Measurements from ENCODE around the gene PKNOX2. TPM values are rescaled to one million over a fixed set of nuclear protein-coding genes. Genes with fewer than 3 reads are reported as not detected.

PKNOX2 gene
- total and polyA plus RNA-seq, 7 donors, result 0.23 to 4.7 (median 1.4) TPM

DNA sequence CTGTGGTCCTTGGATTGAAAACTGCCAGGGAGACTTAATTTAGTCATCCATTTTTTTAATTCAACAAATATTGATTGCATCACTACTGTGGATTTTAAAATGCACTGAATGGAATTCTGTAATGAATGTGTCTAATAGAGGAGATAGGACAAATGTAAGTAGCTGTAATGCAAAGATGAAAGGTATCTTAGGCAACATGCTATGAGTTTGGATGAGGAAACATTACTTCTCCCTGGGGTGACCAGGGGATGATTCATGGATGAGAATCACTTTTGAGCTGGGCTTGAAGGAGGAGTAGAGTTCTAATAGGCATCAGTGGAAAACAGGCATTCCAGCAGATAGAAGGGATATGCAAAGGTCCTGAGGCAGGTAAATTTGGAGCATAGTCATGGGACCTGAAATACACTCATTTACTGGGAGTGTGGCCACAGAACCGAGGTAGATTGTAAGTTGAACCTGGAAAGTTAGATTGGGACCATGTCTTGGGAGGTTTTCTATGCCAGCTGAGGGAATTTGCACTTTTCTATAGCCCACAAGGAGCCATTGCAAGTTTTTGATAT, 43.4 kb downstream of the PKNOX2 start:
- H3K27ac ChIP-seq, result no peak overlapping the region
- peaks cover 0 to 5% (median 0%) of the 10 kb centered on the region in 4 donors for H3K4me1 ChIP-seq
- H3K4me3 ChIP-seq, result no peak overlapping the region
- intact Hi-C loops (cut with DNase I), result no loop called here
- H3K36me3 ChIP-seq, result no peaks in the 10 kb centered on the region
- no peaks in the 10 kb centered on the region for H3K9me3 ChIP-seq
- 0% methylated on average over 1 of the region's 1 CpG for WGBS, 2 donors
- H3K27me3 ChIP-seq, result no peaks in the 10 kb centered on the region
- TF ChIP-seq, protein P1, sequence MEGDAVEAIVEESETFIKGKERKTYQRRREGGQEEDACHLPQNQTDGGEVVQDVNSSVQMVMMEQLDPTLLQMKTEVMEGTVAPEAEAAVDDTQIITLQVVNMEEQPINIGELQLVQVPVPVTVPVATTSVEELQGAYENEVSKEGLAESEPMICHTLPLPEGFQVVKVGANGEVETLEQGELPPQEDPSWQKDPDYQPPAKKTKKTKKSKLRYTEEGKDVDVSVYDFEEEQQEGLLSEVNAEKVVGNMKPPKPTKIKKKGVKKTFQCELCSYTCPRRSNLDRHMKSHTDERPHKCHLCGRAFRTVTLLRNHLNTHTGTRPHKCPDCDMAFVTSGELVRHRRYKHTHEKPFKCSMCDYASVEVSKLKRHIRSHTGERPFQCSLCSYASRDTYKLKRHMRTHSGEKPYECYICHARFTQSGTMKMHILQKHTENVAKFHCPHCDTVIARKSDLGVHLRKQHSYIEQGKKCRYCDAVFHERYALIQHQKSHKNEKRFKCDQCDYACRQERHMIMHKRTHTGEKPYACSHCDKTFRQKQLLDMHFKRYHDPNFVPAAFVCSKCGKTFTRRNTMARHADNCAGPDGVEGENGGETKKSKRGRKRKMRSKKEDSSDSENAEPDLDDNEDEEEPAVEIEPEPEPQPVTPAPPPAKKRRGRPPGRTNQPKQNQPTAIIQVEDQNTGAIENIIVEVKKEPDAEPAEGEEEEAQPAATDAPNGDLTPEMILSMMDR (IDR thresholded peaks at IDR 0.05), result no peak
- TF ChIP-seq POLR2A (IDR thresholded peaks at IDR 0.05) (no peak), EP300 (IDR thresholded peaks at IDR 0.05) (no peak), POLR2AphosphoS5 (IDR thresholded peaks at IDR 0.05) (no peak)
- DNase-seq, result peak; percentile 1

DNA sequence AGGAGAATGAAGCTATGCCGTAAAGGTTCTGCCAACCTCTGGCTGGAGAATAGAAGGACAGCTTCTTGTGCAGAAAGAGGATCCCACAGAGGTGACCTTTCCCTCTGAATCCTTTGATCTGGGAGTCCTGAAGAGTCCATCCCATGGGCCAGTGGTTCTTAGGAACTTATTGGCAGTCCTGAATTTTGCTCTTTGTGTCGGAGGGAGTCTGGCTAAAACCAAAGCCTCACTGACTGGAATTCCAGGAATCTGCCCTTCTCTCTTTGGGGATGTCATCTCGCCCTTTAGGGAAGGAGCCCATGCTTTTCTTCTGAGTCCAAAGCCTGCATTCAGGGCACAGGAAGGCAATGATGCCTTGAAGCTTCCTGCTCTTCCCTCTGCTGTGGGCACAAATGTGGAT, 45.5 kb downstream of the PKNOX2 start:
- Histone ChIP-seq H3K9me3 (no peaks in the 10 kb centered on the region), H3K27me3 (no peaks in the 10 kb centered on the region), H3K4me3 (no peak overlapping the region), H3K4me1 (peaks cover 0 to 6% (median under 1%) of the 10 kb centered on the region in 4 donors), H3K36me3 (no peaks in the 10 kb centered on the region), H3K27ac (no peak overlapping the region)
- intact Hi-C loops (cut with DNase I), result no loop called here
- 73 to 78% methylated on average over 3 of the region's 3 CpGs for WGBS, 2 donors
- peak; percentile 13 for DNase-seq
- TF ChIP-seq EP300 (IDR thresholded peaks at IDR 0.05), result no peak
- no peak for TF ChIP-seq POLR2A (IDR thresholded peaks at IDR 0.05)
- no peak for TF ChIP-seq POLR2AphosphoS5 (IDR thresholded peaks at IDR 0.05)
- TF ChIP-seq, protein P1 (IDR thresholded peaks at IDR 0.05), result no peak

DNA sequence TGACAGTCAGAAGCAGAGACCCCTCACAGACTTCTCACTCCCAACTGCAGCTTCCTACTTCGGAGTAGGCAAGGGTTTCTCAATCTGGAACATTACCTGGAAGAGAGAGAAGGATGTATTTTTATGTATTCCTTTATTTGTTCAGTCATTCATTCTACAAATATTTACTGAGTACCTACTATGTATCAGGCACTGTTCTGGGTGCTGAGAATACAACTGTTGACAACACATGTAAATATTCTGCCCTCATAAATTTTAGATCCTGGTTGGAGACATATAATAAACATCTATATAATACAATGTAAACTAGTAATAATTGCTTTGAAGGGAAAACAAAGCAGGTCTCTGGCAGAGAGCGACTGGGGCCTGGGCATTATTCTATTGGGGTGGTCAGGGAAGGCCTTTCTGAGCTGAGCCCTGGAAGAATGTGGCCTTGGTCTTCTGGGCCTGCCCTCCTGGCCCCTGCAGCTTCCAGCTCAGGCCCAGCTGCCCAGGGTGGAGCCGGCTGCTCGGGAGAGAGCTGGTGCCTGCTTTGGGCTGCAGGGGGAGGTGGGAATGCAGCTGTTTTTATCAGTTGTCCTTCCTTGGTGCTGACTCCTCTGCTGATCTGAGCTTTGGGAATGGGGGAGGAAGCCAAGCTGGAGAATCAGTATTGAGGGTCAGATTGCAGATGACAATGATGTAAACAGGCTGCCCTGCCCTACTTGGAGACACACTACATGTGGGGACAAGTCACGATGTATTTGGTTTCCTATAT, 46.8 kb downstream of the PKNOX2 start:
- DNase-seq, result no peak

DNA sequence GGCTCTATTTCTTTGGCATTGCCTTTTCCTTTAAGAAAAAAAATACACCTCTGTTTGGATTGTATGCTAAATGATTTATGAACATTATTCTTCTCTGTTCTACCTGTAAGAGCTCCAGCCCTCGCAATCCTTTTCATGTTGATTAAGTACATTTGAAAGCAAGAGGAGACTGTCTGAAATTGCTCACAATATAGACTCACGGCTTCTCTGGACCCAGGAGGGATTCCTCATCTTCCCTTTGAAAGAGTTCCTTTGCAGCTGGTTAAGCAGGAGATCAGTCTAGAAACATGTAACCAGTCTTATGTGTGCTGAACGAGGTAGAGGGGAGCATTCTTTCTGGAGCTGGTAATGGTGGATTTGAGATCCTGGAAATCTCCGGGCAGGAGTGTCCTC, 47.4 kb downstream of the PKNOX2 start:
- TF ChIP-seq, protein P1 (IDR thresholded peaks at IDR 0.05), result no peak
- TF ChIP-seq POLR2AphosphoS5 (IDR thresholded peaks at IDR 0.05), result no peak
- TF ChIP-seq POLR2A (IDR thresholded peaks at IDR 0.05), result no peak
- no peak for TF ChIP-seq EP300 (IDR thresholded peaks at IDR 0.05)
- no peaks in the 10 kb centered on the region for H3K9me3 ChIP-seq
- H3K4me3 ChIP-seq, result no peak overlapping the region
- H3K27me3 ChIP-seq, result no peaks in the 10 kb centered on the region
- no peak overlapping the region for H3K27ac ChIP-seq
- no peak for DNase-seq
- intact Hi-C loops (cut with DNase I), result no loop called here
- 28 to 66% methylated on average over 4 of the region's 4 CpGs for WGBS, 2 donors
- H3K36me3 ChIP-seq, result no peaks in the 10 kb centered on the region
- H3K4me1 ChIP-seq, result peaks cover 0 to 13% (median 6%) of the 10 kb centered on the region in 4 donors

More for the DNA sequence above, 46.8 kb downstream of the PKNOX2 start:
- TF ChIP-seq EP300 (IDR thresholded peaks at IDR 0.05), result no peak
- TF ChIP-seq POLR2A (IDR thresholded peaks at IDR 0.05), result no peak
- no peak for TF ChIP-seq POLR2AphosphoS5 (IDR thresholded peaks at IDR 0.05)
- TF ChIP-seq, protein P1 (IDR thresholded peaks at IDR 0.05), result no peak
- Histone ChIP-seq H3K27ac (no peak overlapping the region), H3K36me3 (no peaks in the 10 kb centered on the region), H3K4me1 (peaks cover 0 to 12% (median 6%) of the 10 kb centered on the region in 4 donors), H3K9me3 (no peaks in the 10 kb centered on the region), H3K4me3 (no peak overlapping the region), H3K27me3 (no peaks in the 10 kb centered on the region)
- intact Hi-C loops (cut with DNase I), result no loop called here
- 28 to 57% methylated on average over 5 of the region's 5 CpGs for WGBS, 2 donors

Data from sigmoid colon (tissue), 7 donors.